DND-41 (cell line): Measurements from ENCODE around the gene SPTLC2.

Experiments
- CTCF ChIP-seq: IDR thresholded peaks from 2 replicates; pipeline ENCODE4 v1.5.1; 2012; ENCODE audit warnings: borderline replicate concordance, low read length, moderate library complexity, mild to moderate bottlenecking; ENCODE audit not compliant: poor library complexity, severe bottlenecking; ENCODE audit errors: extremely low read depth
- EZH2 ChIP-seq: IDR thresholded peaks from 3 replicates; pipeline ENCODE4 v1.6.1; 2012; ENCODE audit warnings: borderline replicate concordance, low read depth, mild to moderate bottlenecking, moderate library complexity, low read length, inconsistent platforms; ENCODE audit not compliant: severe bottlenecking

- no peak for TF ChIP-seq CTCF
- no peak for TF ChIP-seq EZH2
These were observed 43.4 kb upstream of the SPTLC2 start for GRCh38 chr14:77659831-77660230.
